NB4 (cell line): ENCODE results near the gene LGALS7B.

Experiments used
- CTCF ChIP-seq: IDR thresholded peaks from one replicate; pipeline ENCODE4 v1.5.1; 2012; ENCODE audit warnings: low read depth, low read length
- MYC ChIP-seq: IDR thresholded peaks from 2 replicates; pipeline ENCODE4 v1.6.1; 2011; ENCODE audit warnings: low read depth, low read length
- POLR2A ChIP-seq: IDR thresholded peaks from 2 replicates; pipeline ENCODE4 v1.6.1; 2011; ENCODE audit warnings: mild to moderate bottlenecking; ENCODE audit not compliant: insufficient read length; ENCODE audit errors: extremely low read depth

GRCh38 chr19:38781058-38781457, 7.9 kb upstream of the LGALS7B start:
- TF ChIP-seq CTCF = no peak
- no peak for TF ChIP-seq POLR2A
- no peak for TF ChIP-seq MYC
